H1 (cell line): ENCODE measurements around the gene ADARB2. TPM values are rescaled to one million over a fixed set of nuclear protein-coding genes. Genes with fewer than 3 reads are reported as not detected.

ENCODE experiments used
- CEBPB ChIP-seq: IDR thresholded peaks from 2 replicates; pipeline ENCODE4 v1.6.1; 2012; ENCODE audit warnings: low read depth, low read length
- CTCF ChIP-seq, 3 experiments: IDR thresholded peaks; 1 replicate in 2 of 3; 2 replicates in 1 of 3; pipeline versions ENCODE4 v1.5.1 to v1.6.1; 2011; ENCODE audit warnings: low read length in 3 of 3, mild to moderate bottlenecking in 3 of 3, inconsistent platforms in 2 of 3, low read depth in 1 of 3, moderate library complexity in 1 of 3; ENCODE audit not compliant: insufficient read depth in 1 of 3; ENCODE audit errors: control extremely low read depth in 1 of 3
- EP300 ChIP-seq, 2 experiments: IDR thresholded peaks; 1 replicate in 1 of 2; 2 replicates in 1 of 2; pipeline ENCODE4 v1.6.1; 2011 to 2012; ENCODE audit warnings: low read depth in 2 of 2, low read length in 2 of 2, mild to moderate bottlenecking in 2 of 2, borderline replicate concordance in 1 of 2, inconsistent platforms in 1 of 2, moderate library complexity in 1 of 2
- EZH2 ChIP-seq: fragments of 200-600 bp; sonication (generic); IDR thresholded peaks from 2 replicates; pipeline ENCODE4 v1.7.1; 2012; ENCODE audit warnings: low read depth, mild to moderate bottlenecking, moderate library complexity, low read length, inconsistent platforms; ENCODE audit not compliant: severe bottlenecking
- KDM1A ChIP-seq: fragments of 200-600, 300-600 bp; sonication (generic); IDR thresholded peaks from 2 replicates; pipeline ENCODE4 v1.7.1; 2016; ENCODE audit warnings: mild to moderate bottlenecking, low read length, borderline replicate concordance
- KDM5A ChIP-seq: fragments of 200-600 bp; IDR thresholded peaks from 2 replicates; pipeline ENCODE4 v1.7.1; 2012; ENCODE audit warnings: mild to moderate bottlenecking, low read length, inconsistent platforms, mixed read lengths
- MAFK ChIP-seq: IDR thresholded peaks from 2 replicates; pipeline ENCODE4 v1.6.1; 2012; ENCODE audit warnings: low read depth, mild to moderate bottlenecking, improper control_type of control experiment, low read length
- POU5F1 ChIP-seq: IDR thresholded peaks from 2 replicates; pipeline ENCODE4 v1.6.1; 2011; ENCODE audit warnings: low read depth, mild to moderate bottlenecking, low read length, moderate library complexity
- polyA plus RNA-seq, 7 experiments: library from polyadenylated mRNA; depleted of rRNA in 3 of 7; stranded (reverse) in 5 of 7; unstranded in 2 of 7; fragments of >200 nt in 5 of 7; fragments of 200-250 nt in 2 of 7; gene quantifications; 1 replicate in 5 of 7; 2 replicates in 1 of 7; 4 replicates in 1 of 7; pipeline versions ENCODE4 v1.2.1 to v1.2.3, GENCODE V29; 2011 to 2013; ENCODE audit warnings: missing spikeins in 2 of 7, mixed read lengths in 2 of 7
- total RNA-seq: library from RNA; stranded (reverse); fragmentation: NEBNext Ultra II Directional; extraction: Animal tissue kit (Norgen Biotek cat#: 25700); gene quantifications from 2 replicates; pipeline ENCODE4 v1.2.1, GENCODE V29; 2021

ADARB2 gene
- total and polyA plus RNA-seq, 2 of the 8 experiments (the other 6 are each of a cell fraction or from before 2014, with no cell fraction given) = 2.2 to 2.8 TPM

GRCh38 chr10:1179346-1180070 lies 557.8 kb downstream of the ADARB2 start (continued):
- TF ChIP-seq CTCF (IDR thresholded peaks at IDR 0.05; ENCODE audit: control extremely low read depth in 1 of 3, insufficient read depth in 1 of 3, low read depth in 1 of 3, low read length in 3 of 3) = no peak
- no peak for TF ChIP-seq POU5F1
- TF ChIP-seq EZH2 = no peak
- no peak for TF ChIP-seq KDM5A
- no peak for TF ChIP-seq EP300 (IDR thresholded peaks at IDR 0.05; ENCODE audit: borderline replicate concordance in 1 of 2, low read depth in 2 of 2, low read length in 2 of 2)
- TF ChIP-seq KDM1A = no peak
- no peak for TF ChIP-seq CEBPB
- TF ChIP-seq MAFK = no peak
- TF ChIP-seq, all 59 proteins: peak for 0
